Lower lobe of right lung (tissue), 2 donors: ENCODE results near the gene GATAD2B. TPM values are rescaled to one million over a fixed set of nuclear protein-coding genes. Genes with fewer than 3 reads are reported as not detected.
A peak's percentile ranks its signal among the peaks of the same experiment; 100 is the strongest.

Experiments
- ATAC-seq, 2 donors: fragments of 200-7000 bp; cut with Tn5 transposase; one replicate each; pipeline ENCODE4 v1.9.1; 2020 to 2022; ENCODE audit warnings: mild to moderate bottlenecking in 2 of 2, moderate library complexity in 2 of 2
- DNase-seq: peaks from one replicate; pipeline ENCODE4 v3.0.0-alpha.2; 2020
- H3K27ac ChIP-seq: fragments of 200-600 bp; one replicate; pipeline ENCODE4 v1.8.0; 2022
- H3K27me3 ChIP-seq: fragments of 200-600 bp; one replicate; pipeline ENCODE4 v1.8.0; 2022; ENCODE audit warnings: low read depth
- H3K36me3 ChIP-seq: fragments of 200-600 bp; one replicate; pipeline ENCODE4 v1.8.0; 2022; ENCODE audit warnings: mild to moderate bottlenecking
- H3K4me1 ChIP-seq: fragments of 200-600 bp; one replicate; pipeline ENCODE4 v1.8.0; 2022
- H3K4me3 ChIP-seq: fragments of 200-600 bp; one replicate; pipeline ENCODE4 v1.8.0; 2022; ENCODE audit warnings: mild to moderate bottlenecking
- H3K9me3 ChIP-seq: fragments of 200-600 bp; one replicate; pipeline ENCODE4 v1.8.0; 2022
- intact Hi-C: fragments of 100-400 bp; cut with DNase I; formaldehyde crosslinking; loops from one replicate; pipeline ENCODE4 v1.11.0; 2022
- total RNA-seq: library from RNA; stranded (reverse); fragmentation: NEBNext Ultra II Directional; extraction: Animal tissue kit (Norgen Biotek cat#: 25700); gene quantifications from one replicate; pipeline ENCODE4 v1.2.1, GENCODE V29; 2021
- TF ChIP-seq, protein P1 (sequence below): fragments of 200-600 bp; IDR thresholded peaks from one replicate; pipeline ENCODE4 v1.8.0; 2022; ENCODE audit warnings: antibody characterized with exemption, mild to moderate bottlenecking
- donor health status: DM: no; HTN: yes; CAD: no; lungs with severe emphysema.

GATAD2B gene
- total RNA-seq, 1 donor from 2014 or later: 50.2 TPM

DNA sequence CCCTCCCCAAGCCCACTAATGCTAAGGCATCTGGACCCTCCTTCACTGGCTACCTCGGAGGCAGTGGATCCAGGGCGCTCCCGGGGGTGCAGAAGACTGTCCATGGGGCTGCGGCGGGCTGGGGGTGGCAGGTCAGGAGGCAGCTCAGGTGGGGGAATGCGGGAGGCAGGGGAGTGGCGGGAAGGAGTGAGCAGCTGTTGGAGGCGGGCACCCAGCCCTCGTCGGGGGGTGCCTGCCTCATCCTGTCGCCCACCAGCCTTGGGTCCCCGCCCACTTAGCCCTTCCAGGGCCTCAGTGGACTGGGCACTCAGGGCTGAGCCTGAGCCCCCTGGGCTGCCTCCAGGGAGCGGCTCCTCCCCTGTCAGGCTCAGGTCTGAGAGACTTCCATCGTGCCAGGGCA is 10.7 kb upstream of the GATAD2B start:
- intact Hi-C loops: no loop called here
- H3K36me3 ChIP-seq: peaks cover 89% of the 10 kb centered on the region

DNA sequence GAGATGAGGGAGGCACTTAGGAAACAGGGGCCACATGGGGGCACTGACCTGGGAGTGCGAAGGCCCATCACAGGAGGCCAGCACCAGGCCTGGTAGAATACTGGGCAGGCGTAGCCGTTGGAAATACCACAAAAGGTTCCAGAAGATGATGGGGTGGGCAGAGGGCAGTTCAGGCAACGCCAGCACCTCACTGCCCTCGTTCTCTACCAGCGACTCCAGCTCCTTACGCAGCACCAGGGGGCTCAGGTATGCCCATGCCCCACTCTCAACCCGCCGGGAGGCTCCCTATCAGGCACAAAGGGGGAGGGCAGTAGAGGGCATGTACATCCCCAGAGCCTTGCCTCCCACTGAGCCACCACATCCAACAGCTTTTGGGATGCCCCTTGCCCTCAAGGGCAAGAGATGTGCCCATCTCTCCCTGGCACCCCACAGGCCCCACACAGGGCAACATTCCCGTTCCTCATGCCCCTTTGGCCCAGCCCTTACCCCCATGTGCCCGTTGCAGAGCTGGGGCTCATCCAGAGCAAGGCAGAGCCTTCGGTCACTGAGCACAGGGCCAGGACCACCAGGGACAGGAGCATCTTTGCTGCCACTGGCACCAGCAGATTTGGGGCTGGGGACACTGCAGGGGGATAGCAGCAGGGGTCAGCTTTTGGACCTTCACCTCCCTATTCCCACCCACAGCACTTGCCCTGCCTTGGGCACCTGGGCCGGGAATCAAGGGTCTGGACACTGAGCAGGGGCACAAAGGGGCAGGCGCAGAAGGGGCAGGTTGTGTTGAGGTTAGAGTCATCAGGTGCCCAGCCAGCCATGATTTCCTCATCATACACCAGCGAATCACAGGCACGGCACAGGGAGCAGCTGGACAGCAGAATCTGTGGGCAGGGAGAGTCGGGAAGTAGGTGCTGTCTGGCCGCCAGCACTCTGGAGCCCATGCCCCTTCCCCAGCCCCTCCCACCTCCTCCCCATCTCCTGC is 9.7 kb upstream of the GATAD2B start:
- no peak for DNase-seq
- H3K4me3 ChIP-seq: no peak overlapping the region
- no peaks in the 10 kb centered on the region for H3K9me3 ChIP-seq
- intact Hi-C loops: no loop called here
- H3K36me3 ChIP-seq: peaks cover 79% of the 10 kb centered on the region
- H3K27ac ChIP-seq: no peak overlapping the region
- TF ChIP-seq, protein P1, sequence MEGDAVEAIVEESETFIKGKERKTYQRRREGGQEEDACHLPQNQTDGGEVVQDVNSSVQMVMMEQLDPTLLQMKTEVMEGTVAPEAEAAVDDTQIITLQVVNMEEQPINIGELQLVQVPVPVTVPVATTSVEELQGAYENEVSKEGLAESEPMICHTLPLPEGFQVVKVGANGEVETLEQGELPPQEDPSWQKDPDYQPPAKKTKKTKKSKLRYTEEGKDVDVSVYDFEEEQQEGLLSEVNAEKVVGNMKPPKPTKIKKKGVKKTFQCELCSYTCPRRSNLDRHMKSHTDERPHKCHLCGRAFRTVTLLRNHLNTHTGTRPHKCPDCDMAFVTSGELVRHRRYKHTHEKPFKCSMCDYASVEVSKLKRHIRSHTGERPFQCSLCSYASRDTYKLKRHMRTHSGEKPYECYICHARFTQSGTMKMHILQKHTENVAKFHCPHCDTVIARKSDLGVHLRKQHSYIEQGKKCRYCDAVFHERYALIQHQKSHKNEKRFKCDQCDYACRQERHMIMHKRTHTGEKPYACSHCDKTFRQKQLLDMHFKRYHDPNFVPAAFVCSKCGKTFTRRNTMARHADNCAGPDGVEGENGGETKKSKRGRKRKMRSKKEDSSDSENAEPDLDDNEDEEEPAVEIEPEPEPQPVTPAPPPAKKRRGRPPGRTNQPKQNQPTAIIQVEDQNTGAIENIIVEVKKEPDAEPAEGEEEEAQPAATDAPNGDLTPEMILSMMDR: no peak
- no peak for ATAC-seq
- no peaks in the 10 kb centered on the region for H3K27me3 ChIP-seq
- peaks cover 11% of the 10 kb centered on the region for H3K4me1 ChIP-seq

More for the DNA sequence above, 10.7 kb upstream of the GATAD2B start:
- Histone ChIP-seq H3K4me3 (no peak overlapping the region), H3K9me3 (no peaks in the 10 kb centered on the region), H3K27me3 (no peaks in the 10 kb centered on the region), H3K4me1 (peaks cover 7% of the 10 kb centered on the region), H3K27ac (no peak overlapping the region)
- DNase-seq (no peak), ATAC-seq (no peak)
- TF ChIP-seq, protein P1: no peak

- H3K36me3 ChIP-seq: peaks cover 57% of the 10 kb centered on the region
- no peaks in the 10 kb centered on the region for H3K27me3 ChIP-seq
- no peak overlapping the region for H3K27ac ChIP-seq
- H3K4me3 ChIP-seq: no peak overlapping the region
- ATAC-seq (peak in 1 of 2 donors; percentile 4), DNase-seq (no peak)
- peaks cover 11% of the 10 kb centered on the region for H3K4me1 ChIP-seq
- TF ChIP-seq, protein P1: no peak
- no peaks in the 10 kb centered on the region for H3K9me3 ChIP-seq
- intact Hi-C loops: no loop called here
Measured at GRCh38 chr1:153929981-153930948, 7.5 kb upstream of the GATAD2B start.

GRCh38 chr1:153929426-153929825 is 6.7 kb upstream of the GATAD2B start:
- H3K9me3 ChIP-seq: no peaks in the 10 kb centered on the region
- peaks cover 49% of the 10 kb centered on the region for H3K36me3 ChIP-seq
- TF ChIP-seq, protein P1: no peak
- H3K4me3 ChIP-seq: no peak overlapping the region
- intact Hi-C loops: no loop called here
- DNase-seq (no peak), ATAC-seq (no peak)
- no peaks in the 10 kb centered on the region for H3K27me3 ChIP-seq
- no peak overlapping the region for H3K27ac ChIP-seq
- peaks cover 11% of the 10 kb centered on the region for H3K4me1 ChIP-seq

GRCh38 chr1:153928791-153929341 is 6.1 kb upstream of the GATAD2B start:
- TF ChIP-seq, protein P1: no peak
- Histone ChIP-seq H3K27me3 (no peaks in the 10 kb centered on the region), H3K4me3 (no peak overlapping the region), H3K4me1 (peaks cover 16% of the 10 kb centered on the region), H3K36me3 (peaks cover 43% of the 10 kb centered on the region), H3K9me3 (no peaks in the 10 kb centered on the region), H3K27ac (peak overlapping the region; percentile 11)
- intact Hi-C loops: no loop called here
- ATAC-seq: no peak
- DNase-seq: no peak
